NCI-H510A treated with DMSO at 0.1 percent for 48 hours (cell line): ENCODE results near the gene SPPL3.
"Not testable (repeated sequence)": the region's sequence is repeated elsewhere in the genome, so short reads cannot be mapped to it uniquely, and the experiment has no call there.

Source experiments
- DNase-seq: peaks from one replicate; lab custom pipeline; 2025; lab: John Stamatoyannopoulos, UW

The SPPL3 gene

DNA sequence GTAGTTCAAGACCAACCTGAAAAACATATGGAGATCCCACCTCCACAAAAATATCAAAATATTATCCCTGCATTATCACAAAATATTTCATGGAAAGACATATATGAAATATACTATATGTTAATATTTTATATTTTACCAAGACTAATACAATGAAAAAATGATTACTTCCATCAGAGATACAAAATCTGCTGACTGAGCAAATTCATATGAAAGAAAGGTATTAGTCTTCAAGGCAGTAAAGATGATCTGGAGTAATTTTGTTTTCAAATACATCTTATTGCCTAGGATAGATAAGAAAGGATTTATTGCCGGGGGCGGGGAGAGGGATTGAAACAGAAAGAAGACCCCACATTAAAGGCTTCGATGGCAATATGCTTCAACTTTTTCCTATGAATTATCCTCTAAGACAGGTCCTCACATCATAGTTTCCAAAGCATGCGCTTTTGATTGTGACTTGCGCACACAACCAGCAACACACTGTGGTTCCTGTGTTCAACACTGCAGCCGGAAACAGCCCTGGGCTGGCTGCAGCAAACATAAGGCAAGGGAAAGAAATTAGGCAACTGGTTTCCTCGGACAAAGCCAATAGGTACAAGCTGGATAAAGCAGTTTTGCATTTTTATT lies 83.2 kb downstream of the SPPL3 start:
- DNase-seq, result no peak

DNA sequence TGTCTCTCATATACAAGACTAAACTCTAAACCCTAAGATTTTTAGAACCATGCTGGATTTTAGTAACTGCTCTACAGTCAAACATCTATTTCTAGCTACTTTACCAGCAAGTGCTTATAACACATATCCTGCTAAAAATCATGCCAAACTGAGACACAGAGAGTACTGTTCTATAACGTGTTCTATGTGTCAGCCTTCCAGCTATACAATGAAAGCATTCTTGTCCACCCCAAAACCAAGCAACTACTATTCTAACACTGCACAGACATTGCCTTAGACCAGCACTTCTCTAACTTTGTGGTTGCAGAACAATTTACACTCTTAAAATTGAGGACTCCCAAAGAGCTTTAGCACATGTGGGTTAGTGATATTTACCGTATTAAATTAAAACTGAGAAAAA lies 85.7 kb downstream of the SPPL3 start:
- no peak for DNase-seq

DNA sequence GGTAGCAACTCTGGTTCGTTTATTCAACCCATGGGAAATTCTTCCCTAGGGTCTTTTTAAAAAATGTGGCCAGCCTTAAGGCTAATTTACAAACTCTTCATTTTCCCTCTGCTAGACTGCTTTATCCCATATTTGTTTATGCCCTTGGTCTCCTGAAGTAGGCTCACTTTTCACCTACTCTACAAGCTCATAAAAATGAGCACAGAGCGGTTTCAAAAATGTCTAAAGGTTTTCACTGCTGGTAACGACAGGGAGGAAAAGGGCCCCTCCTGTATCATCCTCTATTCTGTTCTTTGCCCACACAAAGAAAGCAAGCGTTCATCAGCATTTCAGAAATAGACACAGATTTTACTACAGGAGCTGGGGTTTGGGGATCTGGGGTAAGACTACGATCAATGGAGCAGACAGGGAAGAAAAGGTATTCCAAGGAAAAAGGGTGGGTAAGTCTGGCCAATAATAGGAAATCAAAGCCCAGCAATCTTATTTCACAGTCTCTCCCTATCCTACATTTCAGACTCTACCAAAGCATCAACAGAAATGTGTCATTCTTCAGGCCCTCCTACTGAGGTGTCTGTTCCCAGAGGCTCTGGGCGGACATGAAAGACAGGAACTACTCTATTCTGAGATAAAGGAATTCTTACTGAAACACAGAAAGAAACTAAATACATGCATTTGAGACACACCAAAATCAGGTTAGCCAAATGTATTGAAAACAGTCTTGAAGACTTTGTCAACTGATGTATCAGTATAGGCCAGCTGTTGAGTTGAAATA lies 86.4 kb downstream of the SPPL3 start:
- DNase-seq, result no peak

DNA sequence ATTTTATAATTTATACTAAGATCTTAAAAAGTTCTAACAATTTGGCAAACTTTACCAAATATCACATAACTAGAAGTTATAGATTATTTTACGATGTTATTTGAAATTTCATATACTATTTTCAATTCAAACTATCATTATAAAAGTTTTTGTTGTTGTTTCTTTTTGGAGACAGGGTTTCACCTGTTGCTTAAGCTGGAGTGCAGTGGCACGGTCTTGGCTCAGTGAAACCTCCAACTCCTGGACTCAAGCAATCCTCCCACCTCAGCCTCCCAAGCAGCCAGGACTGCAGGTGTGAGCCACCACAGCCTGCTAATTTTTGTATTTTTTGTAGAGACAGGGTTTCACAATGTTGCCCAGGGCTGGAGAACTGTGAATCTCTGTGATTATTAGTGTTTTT lies 87.8 kb downstream of the SPPL3 start:
- no peak for DNase-seq

DNA sequence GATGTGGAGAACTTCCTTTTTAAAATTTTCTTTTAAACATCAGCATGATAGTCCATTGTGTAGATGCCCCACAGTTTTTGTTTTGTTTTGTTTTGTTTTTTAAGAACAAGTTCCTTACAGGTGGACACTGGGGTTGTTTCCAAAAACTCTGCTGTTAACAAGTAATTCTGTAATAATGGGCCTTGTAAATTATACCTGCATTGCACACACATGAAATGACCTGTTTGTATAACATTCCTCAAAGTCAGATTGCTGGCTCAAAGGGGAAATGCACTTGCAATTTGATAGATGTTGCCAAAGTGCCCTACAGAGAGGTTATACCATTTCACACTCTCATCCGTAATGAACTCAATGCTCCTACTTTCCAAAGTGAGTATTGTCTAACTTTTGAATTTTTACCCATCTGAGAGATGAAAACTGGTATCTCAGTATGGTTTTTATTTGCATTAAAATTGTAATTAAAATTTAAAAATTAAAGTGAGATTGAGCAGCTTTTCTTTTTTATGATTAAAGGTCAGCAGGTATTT lies 89.2 kb downstream of the SPPL3 start:
- no peak for DNase-seq

DNA sequence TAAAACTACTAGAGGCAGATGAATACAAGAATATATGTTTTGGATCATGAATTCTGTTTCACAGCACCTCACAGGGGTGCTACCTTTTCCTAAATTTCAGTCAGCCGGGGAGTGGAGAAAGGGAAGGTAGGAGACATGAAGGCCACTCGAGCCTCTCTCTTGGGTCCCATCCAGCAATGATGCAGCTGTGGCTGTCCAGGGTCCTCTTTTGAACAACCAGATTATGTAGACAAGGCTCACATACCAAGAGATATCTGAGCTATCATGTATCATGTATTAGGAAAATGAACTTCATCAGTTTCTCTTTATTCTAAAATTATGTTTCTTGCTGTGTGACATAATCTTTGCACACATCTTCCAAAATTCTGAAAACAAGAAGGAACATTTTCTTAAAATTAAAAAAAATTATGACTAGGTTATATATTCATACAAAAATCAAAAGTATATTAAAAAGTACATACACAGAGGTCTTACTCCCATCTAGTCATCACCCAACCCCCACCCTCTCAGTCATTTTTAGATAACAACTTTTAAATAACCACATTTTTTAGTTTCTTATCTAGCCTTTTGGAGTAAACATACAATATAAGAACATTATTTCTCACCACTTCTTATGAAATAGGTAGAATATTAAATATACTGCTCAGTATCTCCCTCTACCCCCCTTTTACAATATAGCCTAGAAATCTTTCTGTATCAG lies 89.8 kb downstream of the SPPL3 start:
- DNase-seq, result no peak

DNA sequence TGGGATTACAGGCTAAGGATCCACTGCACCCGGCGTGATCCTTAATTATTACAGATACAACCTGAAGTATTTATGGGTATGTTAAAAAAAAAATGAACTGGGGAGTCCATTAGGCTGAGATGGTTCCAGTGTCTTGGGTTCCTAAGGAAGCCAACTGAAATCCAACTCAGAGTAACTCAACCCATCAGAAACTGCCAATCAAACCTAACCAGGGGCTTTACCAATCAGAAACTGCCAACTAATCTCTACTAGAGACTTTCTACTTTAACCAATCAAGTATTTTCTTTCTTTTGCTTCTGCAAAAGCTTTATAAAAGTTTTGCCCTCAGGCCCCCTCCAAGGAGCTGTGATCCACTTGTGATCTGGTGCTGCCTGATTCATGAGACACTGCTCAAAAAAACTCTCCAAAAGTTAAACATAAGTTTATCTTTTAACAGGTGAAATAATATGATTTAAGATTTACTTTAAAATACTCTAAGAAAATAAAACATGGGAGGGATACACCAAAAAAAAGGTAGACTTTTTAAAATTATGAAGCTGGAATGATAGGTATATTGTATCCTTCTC lies 90.5 kb downstream of the SPPL3 start:
- DNase-seq, result no peak

DNA sequence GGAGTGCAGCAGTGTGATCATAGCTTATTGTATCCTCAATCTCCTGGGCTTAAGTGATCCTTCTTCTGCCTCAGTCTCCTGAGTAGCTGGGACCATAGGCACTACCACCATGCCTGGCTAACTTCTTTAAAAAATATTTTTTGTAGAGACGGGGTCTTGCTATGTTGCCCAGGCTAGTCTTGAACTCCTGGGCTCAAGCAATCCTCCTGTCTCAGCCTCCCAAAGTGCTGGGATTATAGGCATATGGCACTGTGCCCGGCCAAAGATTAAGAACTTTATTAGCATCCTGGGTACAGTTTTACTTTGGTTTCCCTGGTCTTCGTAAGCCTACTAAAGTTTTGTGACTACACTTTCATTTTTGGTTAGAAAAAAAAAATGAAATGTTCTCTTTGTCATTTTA lies 94.1 kb downstream of the SPPL3 start:
- DNase-seq, result no peak

DNA sequence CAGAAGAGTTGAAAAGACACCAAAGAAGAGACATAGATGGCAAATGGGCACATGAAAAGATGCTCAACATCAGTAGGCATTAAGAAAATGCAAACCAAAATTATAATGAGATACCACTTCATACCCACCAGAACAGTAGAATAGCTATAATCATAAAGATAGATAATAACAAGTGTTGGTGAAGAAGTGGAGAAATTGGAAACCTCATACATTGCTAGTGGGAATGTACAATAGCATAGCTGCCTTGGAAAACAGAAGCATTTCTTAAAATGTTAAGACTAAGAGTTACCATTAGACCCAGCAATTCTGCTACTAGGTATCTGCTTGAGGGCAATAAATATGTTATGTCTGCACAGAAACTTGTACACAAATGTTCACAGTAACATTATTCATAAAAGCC lies 99.7 kb downstream of the SPPL3 start:
- no peak for DNase-seq

DNA sequence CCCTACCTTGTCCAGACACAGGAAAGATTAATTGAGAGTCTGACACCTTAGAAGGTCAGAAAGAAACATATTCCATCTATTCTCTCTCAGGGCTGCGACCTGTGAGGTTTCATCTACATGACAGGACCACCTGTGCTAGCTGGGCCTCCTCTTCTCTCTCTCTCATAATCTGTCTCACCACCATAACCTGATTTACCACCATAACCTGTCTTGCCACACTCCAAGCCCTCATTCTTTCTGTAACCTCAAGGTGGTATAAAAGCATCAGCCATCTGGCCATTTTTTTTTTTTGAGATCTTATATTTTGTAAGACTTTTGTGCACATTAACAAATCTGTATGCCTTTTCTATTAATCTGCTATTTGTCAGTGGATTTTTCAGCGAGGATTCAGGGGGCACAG lies 103.0 kb downstream of the SPPL3 start:
- DNase-seq, result no peak

DNA sequence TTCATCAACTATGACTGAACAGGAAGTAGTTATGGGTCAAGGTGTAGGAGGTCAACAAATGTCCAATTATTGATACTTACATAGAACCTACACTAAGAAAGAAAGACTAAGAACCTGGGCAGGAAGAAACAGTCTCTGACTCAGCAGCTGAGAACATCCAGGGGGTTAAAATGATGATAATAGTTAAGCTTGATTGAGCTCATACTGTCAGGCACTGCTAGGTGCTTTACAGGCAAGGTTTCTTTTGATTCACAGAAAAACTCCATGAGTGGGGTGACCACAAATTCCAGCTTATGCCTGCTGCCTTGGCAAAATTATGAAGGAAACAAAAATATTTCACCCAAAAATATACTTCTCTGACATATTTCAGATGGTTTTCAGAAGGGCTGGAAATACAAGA lies 103.5 kb downstream of the SPPL3 start:
- DNase-seq, result no peak

DNA sequence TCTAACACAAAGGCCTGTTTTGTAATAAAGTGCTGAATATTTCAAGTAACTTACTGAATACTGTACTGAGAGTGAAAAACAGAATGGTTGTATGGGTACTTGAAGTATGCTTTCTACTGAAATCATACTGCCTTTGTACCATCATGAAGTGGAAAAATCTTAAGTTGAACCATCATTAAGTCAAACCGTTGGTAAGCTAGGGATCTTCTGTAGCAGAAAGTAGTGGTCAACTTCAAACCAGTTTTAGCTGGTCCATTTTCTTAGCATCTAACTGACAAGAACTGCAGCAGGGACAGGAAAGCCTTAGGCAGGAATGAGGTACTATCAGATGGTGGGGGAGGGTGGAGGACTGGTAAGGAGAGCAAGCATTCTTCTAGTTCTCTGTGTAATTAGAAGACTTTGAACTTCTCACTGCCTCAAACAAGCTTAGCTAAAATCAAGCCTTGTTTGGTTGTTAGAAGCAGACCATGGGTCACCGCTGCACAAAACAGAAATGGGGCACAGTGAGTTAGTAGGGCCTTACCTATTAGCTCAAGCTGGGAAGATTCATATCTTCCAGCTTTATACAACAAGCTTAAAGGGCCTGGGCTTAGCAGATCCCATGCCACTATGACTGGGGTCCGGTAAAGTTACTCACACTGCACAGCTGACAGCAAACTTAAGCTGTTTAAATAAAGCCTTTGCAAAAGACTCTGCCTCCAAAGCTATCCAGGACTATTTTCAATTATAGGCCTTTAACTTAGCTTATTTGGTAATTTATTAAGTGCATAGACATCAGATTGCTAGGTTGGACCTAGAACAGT lies 104.7 kb downstream of the SPPL3 start:
- no peak for DNase-seq

DNA sequence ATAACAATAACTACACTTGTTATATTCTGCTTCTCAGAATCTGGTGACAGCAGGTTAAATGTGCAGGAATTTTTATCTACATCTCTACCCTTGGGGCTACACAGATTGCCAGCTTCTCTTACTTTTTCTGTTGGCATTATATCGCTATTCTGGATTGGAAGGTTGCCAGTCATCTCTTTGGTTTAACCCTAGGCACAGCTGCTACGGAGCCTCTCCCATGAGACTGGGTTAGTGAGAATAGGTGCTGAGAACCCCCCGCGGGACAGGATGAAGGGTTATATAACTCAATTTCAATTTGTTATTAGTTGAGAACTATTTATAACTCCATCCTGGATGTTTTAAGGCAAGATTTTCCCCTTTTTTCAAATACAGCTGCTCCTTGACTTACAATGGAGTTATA lies 105.5 kb downstream of the SPPL3 start:
- DNase-seq, result no peak

DNA sequence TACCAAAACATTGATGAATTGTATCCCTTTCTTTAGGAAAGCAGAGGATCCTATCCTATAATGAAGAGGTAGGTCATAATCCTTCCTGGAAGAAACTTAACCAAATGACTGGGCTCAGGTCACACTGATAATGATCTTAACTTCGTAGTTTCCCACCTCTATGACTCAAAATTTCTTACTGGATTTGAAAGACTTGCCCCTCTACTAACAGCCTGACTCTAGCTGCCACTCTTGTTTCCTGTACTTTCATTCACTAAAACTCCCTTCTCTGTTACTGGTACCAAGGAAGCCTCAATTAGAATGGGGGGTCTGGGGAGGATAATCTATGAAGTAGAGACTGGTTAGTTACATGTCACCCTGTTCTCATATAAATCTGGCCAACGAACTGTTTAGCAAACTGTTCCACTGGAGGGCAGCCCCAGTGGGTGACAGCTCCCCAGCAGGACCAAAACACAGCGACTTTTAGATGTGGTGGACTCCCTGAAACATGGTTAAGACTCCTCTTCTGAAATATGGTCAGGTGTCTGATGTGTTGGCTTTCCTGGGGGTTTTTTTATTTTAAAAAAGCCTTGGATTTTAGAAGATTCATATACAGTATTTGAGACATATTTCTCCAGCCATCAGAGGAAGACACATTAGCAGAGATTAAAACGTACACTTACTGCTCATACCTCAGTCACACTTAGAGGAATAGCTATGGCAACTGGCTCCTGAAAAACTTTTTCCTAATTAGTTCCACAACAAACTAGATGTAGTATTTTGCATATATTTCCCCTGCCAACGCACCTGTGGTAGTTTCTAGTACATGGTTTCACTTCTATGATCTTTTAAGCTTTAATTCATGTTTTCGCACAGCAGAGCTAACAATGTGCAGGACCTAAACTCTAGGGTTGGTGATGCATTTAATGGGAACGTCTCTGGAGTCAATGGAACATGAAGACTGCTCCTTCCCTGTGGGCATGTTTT lies 106.2 kb downstream of the SPPL3 start:
- DNase-seq, result no peak

DNA sequence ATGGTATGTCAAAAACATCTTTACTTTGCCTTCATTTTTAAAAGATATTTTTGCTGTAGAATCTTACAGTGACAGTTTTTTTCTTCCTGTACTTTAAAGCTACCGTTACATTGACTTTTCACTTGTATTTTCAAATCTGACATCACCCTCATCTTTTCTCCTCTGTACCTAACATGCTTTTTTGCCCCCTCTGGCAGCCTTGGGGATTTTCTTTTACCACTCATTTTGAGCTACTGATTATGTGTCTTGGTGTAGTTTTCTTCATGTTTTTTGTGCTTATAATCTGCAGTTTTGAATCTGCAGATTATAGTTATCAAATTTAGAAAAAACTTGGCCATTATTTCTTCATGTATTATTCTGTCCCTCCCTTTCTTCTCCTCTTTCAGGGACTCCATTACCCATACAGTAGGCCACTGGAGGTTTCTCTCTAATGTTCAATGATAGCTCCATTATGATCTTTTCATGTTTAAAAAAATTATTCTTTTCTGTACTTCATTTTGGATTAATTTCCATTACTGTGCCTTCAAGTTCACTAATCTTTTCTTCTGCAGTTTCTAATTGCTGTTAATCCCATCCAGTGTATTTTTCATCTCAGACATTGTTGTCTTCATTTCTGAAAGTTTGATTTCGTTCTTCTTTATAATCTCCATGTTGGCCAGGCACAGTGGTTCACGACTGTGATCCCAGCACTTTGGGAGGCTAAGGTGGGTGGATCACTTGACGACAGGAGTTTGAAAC lies 108.5 kb downstream of the SPPL3 start:
- DNase-seq, result no peak

DNA sequence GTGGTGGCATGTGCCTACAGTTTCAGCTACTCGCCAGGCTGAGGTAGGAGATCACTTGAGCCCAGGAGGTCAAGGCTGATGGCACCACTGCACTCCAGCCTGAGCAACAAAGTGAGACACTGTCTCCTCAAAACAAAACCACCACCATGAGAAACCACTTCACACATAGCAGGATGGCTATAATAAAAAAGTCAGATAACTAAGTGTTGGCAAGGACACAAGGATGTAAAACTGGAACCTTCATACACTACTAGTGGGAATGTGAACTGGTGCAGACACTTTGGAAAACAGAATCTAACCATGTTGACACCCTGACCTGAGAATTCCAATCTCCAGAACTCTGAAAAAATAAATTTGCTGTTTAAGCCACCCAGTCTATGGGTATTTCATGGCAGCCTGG lies 110.8 kb downstream of the SPPL3 start:
- no peak for DNase-seq

DNA sequence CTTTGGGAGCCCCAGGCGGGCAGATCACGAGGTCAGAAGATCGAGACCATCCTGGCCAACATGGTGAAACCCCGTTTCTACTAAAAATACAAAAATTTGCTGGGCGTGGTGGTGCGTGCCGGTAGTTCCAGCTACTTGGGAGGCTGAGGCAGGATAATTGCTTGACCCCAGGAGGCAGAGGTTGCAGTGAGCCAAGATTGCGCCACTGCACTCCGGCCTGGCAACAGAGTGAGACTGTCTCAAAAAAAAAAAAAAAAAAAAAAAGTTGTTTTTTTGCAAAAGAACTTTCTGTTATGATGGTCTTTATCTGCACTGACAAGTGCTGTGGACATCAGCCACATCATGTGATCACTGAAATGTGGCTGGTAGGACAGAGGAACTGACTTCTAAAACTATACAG lies 111.7 kb downstream of the SPPL3 start:
- DNase-seq, result not testable (repeated sequence)

DNA sequence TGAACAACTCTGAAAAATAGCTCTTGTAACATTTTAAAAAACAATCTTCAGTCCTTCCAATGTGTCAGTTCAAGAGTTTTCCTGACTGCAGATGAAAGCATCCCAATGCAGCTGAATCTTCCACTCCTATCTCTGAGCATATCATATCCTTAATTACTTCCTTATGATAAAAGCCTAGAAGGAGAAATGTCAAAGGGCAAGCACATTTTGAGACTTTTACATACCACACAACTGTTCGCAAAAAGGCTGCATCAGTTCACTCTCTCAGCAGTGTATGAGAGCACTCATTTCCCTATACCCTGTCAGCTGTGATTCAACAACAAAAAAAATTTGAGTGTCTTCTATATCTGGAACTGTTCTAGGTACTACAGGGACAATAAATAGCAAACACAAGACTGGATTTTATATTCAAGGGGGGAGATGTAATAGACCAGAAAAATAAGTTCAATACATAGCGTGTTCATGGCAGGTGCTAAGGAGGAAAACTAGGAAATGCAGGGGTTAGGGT lies 112.4 kb downstream of the SPPL3 start:
- DNase-seq, result no peak

DNA sequence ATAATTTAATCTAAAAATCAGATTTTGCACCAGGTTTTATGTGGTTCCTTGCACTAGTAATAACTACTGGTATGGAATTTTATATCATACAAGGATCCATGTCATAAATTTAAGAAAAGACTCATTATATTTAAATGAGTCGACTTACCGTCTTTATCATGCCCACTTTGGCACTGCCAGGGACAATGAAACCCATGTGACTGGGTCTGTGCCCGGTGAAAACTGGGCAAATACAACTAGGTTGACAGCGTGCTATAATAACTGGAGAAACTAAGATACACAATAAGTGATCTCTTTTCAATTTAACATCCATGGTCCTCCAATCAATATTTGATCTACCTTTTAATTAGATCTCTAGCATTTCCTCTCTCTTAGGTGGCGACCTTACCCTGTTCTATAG lies 114.0 kb downstream of the SPPL3 start:
- DNase-seq, result no peak

DNA sequence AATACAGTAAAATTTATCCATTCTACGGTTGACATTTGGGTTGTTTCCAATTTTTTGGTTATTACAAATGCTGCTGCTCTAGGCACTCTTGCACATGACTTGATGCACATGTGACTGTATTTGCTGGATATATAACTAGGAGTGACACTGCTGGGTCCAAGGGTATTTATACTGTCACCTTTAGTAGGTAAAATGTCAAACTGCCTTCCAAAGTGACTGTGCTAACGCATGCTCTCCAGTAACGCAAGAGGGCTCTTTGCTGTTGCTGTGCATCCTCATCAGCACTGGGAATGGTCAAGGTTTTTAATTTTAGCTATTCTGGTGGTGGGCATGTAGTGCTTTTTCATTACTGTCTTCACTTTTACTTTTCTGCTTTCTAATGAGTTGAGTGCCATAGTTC lies 116.3 kb downstream of the SPPL3 start:
- no peak for DNase-seq
